HTR-8/SVneo (cell line): ENCODE data around the gene CCR9.
"Not testable (repeated sequence)": the region's sequence is repeated elsewhere in the genome, so short reads cannot be mapped to it uniquely, and the experiment has no call there.

Experiments used
- DNase-seq: peaks from one replicate; pipeline ENCODE4 v3.0.0; 2011; ENCODE audit warnings: low spot score, mixed read lengths; ENCODE audit not compliant: insufficient read length
- FAIRE-seq: peaks from 2 replicates; lab custom pipeline; 2011; peaks lifted over from hg19 to GRCh38; lab: Jason Lieb, UNC

CCR9 gene, protein sequence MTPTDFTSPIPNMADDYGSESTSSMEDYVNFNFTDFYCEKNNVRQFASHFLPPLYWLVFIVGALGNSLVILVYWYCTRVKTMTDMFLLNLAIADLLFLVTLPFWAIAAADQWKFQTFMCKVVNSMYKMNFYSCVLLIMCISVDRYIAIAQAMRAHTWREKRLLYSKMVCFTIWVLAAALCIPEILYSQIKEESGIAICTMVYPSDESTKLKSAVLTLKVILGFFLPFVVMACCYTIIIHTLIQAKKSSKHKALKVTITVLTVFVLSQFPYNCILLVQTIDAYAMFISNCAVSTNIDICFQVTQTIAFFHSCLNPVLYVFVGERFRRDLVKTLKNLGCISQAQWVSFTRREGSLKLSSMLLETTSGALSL

DNA sequence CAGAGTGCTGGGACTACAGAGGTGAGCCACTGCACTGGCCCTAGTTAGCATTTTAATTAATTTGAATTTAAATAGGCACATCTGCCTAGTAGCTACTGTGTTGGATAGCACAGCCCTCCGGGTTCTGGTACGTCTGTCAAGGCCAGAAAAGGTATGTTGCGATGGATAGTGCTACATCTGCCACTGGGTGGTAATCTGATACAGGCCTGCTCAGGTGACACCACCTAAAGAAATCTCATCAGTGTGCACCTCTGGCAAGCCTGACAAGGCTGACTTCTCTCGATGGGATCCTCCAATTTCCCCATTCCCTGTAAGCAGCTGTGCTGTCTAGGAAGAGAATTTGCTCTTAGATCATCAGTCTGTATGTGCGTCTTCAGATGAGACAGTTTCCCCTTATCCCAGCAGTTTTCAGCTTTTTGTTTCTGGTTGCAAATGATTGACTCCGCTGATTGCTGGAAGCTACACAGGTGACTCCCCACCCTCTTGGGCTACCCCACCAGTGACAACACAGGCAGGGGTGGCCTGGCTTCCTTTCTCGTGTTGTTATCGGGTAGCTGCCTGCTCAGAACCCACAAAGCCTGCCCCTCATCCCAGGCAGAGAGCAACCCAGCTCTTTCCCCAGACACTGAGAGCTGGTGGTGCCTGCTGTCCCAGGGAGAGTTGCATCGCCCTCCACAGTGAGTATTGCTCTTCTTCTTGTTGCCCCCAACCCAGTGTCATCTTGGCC lies at the start of gene CCR9:
Gene CCR9 (plus strand): TSS at position 565 of the 727 bp plus-strand sequence. CDS start 8,391 bp downstream, outside the sequence.
- FAIRE-seq (no peak), DNase-seq (no peak)

DNA sequence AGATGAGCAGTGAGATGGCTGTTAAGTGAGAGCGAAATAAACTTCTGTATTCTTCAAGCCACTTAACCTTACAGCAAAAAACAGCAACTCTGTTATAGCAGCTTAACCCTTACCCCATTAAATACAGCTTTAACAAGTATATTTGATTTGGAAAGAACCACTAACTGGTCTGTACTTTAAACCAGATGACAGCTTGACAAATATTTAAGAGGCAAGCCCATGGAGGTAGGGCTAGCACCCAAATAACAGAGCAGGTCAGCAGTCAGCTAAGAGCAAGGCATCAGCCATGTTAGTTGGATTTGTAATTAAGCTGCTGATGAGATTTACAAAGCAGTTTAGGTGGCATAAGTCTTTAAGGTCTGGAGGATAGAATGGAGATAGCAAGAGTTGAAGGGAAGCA lies 47.9 kb upstream of the CCR9 start:
- FAIRE-seq (no peak), DNase-seq (no peak)

DNA sequence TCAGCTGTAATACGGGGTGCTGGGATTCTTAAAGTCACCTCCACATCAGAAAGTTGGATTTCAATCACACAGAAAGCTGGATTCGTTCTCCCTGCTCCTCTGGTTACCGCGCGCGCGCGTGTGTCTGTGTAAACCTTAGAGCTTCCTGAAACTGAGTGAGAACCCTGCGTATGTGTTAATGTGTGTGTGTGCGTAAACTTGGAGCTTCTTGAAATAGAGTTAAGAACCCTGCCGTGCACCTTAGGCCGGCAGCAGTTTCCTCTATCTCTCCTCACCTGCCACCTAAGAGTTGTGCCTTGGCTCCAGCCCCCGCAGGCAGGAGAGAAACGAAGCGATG lies 45.0 kb upstream of the CCR9 start:
- no peak for FAIRE-seq

DNA sequence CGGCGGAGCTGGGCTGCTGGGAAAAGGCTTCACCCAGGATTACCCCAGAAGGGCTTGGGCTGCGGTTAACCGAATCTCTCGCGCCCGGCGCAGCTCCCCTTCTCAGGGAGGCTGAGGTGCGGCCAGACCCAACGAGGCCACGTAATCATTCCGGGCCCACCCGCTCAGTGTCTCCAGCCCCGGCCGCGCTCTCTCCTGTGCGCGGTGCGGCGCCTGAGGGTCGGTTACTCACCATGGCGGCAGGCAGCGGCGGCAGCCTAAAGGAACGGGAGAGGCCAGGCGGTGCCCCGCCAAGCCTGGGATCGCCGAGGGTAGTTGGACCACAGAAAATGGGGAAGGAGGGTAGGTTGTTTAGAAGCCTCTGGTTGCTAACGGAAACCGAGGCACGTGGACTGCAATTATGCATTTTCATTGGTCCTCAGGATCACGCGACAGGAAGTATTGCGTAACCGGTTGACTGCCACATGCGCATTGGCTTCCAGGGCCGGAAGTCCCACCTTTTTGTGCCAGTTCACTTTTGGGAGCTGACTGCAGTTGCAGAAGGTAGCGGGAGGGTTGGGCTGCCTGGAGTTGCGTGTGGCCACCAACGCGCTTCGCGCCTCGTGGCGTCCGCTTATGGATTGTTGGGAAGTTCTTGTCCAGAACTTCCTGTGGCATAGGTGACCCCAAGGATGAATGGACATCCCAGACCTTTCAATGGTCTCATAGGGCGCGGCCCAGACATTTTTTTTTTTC lies 44.4 kb upstream of the CCR9 start, which contains the start of gene LZTFL1:
Gene LZTFL1 (minus strand): TSS at position 363 of the 735 bp plus-strand sequence. CDS start 128 bp downstream, at position 235.
- FAIRE-seq: peak; percentile 87

More for the DNA sequence above, 45.0 kb upstream of the CCR9 start:
- DNase-seq: no peak

DNA sequence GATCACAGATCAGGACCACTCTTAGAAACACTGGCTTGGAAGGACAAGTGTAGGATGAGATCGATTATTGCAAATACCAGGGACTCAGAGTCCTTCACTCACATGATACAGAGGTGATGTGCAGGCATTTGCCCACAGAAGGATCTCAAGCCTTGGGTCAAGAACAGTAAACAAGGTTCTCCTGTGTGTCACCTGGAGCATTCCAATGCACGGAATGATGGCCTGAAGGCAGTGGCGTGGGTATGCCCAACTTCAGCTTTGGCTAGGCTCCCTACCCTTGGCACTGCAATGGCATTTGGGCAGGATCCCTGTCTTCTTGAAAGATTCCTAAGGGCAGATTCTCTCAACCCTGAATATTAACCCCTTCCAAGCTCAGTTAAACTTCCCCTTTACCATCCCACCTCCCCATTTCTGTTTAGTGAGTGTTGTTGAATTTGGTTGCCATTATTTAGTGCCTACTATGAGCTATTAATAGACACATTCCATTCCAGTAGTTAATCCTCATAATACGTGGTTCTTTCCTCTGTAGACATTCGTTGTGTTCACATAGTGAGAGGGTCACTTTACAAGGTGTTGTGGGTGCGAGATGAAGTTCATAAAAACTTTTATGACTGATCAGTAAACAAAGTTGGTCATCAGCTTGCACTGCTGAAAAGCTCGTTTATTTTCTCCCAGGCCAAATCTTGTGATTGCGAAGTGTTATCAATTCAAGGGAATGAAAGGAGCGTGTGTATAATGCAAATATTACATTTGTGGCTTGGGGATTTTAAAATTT lies 43.3 kb upstream of the CCR9 start:
- DNase-seq (no peak), FAIRE-seq (no peak)

More for the DNA sequence above, 44.4 kb upstream of the CCR9 start, which contains the start of gene LZTFL1:
- DNase-seq: peak; percentile 89

DNA sequence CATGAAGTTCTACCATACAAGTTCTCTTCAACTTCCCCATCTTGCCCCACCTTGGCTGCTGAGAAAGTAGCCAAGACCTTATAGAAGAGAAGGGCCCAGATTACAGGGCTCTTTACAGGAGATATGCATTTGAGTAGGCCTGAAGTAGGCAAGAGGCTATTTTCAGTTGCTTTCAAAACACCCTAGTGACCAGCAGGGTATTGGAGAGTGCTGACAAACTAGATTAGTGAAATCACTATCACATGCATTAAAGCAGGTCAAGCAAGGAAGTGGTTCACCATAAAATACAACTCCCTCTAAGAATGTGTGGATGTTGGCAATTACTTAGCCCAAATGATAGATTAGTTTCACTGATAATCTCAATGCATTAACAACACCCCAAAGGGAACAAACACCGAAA lies 41.7 kb upstream of the CCR9 start:
- no peak for FAIRE-seq
- no peak for DNase-seq

DNA sequence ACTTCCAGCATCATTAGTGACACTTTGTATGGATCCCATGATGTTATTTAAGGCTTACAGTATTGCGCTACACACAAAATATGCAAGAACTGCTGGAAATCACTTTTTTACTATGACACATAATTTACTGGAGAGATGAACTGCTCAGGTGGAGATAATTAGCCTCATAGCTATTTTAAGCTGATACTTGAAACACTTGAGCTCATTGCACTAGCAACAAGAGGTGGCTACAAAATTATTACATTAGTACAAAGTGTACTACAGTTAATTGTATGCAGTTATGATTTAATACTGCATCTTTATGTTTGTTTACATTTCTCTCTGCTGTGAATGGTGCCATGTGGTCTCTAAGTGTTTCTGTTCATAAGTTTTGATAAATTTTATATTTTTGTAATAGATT lies 38.0 kb upstream of the CCR9 start:
- no peak for DNase-seq
- no peak for FAIRE-seq

DNA sequence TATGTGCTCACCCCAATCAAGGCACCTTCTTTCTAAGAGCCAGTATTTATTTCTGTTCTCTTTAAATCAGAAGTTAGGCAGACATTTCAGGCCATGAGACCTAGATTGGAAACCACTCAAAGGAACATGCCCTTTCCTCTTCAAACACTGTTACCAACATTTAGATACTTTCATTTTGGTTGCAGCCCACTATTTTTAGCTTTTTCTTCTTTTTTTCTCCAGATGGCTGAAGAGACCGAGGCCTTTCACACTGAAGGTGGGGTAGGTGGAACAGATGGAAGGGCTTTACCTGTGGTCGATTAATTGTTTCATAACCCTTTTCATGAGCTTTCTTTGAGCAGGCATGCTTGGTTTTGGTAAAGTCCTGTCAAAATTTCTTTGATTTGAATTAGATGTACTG lies 33.5 kb upstream of the CCR9 start:
- DNase-seq: no peak
- FAIRE-seq: no peak

DNA sequence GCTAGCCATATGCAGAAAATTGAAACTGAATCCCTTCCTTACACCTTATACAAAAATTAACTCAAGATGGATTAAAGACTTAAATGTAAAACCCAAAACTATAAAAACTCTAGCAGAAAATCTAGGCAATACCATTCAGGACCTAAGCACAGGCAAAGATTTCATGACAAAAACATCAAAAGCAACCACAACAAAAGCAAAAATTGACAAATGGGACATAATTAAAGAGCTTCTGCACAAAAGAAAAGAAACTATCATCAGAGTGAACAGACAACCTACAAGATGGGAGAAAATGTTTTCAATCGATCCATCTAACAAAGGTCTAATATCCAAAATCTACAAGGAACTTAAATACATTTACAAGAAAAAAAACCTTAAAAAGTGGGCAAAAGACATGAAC lies 30.0 kb upstream of the CCR9 start:
- not testable (repeated sequence) for DNase-seq, FAIRE-seq

DNA sequence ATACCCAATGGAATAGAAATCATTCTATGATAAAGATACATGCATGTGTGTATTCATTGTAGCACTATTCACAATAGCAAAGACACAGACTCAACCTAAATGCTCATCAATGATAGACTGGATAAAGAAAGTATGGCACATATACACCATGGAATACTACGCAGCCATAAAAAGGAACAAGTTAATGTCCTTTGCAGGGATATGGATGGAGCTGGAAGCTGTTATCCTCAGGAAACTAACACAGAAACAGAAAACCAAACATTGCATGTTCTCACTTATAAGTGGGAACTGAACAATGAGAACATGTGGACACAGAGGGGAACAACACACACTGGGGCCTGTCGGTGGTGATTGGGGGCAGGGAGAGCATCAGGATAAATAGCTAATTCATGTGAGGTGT lies 29.3 kb upstream of the CCR9 start:
- not testable (repeated sequence) for FAIRE-seq, DNase-seq

DNA sequence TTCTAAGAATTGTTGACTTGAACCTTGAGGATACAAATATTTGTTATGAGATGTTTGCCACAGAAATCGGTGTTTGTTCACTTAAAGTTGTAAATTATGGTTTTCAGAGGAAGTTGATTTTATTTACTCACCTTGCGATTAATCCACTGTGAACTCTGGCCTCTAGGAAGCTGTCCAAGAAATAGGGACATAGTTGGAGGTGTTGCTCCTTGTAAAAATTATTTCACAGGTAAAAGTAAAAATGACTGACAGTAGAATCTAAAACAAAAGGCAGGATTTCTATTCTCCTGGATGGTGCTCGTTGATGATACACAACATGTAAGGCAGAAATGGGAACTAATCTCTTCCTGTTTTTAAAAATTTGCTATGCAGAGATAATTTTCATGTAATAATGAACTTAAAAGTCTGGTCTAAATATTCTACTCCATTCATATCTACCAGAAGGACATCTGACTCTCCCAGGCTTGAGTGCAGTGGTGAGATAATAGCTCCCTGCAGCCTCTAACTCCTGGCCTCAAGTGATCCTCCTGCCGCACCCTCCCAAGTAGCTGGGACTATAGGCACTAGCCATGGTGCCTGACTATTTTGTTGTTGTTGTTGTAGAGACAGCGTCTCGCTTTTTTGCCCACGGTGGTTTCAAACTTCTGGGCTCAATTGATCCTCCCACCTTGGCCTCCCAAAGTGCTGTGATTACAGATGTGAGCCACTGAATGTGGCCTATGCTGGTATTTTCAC lies 27.4 kb upstream of the CCR9 start:
- DNase-seq (no peak), FAIRE-seq (no peak)

DNA sequence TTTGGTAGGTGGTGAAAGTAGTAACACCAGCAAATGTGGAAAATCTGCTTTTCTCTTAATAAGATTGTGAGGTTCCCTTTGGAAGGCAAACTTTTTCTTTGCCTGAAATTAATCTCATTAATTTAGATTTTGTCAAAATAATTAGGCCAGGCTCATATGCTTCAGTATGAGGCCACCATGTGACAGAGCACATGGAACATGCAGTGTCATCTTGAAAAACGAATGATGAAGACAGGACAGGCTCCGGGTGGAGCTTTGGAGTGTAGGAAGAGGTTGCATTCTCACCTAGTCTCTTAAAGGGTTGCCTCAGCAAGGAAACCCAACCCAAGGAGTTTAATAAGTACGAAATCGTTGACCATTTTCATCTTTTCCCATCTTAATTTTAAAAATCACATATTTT lies 25.9 kb upstream of the CCR9 start:
- FAIRE-seq: no peak
- DNase-seq: no peak

DNA sequence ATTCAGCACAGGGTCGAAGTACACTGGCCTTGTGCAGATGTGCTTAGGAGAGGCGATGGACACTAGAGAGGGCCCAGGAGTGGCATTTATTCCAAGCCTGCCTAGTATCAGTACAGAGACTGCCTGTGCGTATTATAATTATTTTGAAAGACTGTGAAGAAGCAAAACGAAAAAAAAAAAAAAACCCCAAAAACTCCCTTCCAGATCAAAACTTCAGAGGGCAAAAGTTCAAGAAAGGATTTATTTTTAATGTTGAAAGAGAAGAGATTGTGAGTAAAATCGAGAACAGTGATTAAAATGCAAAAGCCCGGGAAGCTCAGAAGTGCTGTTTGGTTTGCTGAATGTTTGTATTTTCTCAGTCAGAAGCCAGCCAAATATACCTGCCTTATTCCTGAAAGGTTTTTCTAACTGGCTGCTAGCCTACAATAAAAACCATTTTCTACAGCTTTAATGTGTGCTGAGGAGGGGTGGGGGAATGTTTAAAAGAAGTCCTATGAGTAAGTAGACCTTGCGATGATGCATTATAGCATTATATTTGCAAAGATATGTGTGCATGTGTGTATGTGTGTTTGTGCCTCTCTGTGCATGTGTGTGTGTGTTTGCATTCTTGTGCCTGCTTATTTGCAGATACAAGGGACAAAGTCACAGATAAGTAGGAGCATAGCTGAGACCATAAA lies 25.2 kb upstream of the CCR9 start:
- DNase-seq (no peak), FAIRE-seq (peak; percentile 44)

DNA sequence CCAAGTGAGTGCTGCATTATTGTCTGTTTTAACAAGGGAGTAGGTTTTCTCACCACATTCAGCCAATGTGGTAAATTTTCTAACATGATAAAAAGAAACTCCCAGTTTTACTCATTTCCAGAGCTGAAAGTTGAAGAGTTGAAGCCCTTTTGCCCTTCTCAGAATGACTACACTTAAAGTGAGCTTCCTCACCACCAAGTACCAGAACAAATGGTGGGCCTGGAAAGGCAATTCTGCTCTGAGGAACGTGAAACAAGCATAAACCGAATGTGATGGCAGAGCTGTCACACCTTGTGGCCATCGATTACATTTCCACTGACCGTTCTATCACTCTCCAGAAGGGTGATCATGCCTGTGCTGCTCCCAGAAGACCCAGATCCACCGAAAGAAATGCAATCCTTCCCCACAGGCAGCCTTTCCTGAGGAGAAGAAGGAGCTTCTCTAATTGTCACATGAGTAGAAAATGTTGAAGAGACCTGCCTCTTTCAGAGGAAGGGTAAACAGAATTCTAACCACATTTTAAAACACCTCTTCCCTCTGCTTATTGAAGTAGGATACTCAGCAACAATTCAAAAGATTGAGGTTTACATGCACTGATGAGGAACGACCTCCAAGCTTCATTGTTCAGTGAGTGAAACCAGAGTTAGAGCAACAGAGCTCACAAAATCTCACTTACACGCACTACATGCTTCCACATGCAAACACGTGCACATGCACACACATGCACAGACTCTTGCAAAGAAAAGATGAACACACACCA lies 21.4 kb upstream of the CCR9 start:
- FAIRE-seq (no peak), DNase-seq (no peak)

DNA sequence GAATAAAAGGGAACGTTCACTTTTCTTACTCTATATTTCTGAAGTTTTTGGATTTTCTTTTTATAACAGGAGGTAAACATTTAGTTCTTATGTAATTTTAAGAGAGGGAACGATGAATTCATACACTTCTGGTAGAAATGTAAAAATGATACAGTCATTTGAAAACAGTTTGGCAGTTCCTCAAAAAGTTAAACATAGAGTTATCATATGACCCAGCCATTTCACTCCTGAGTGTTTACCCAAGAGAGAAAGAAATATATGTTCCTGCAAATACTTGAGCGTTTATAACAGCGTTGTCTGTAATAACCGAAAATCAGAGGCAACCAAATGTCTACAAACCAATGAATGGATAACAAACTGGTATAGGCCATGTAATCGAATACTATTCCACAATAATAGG lies 20.8 kb upstream of the CCR9 start:
- no peak for FAIRE-seq
- DNase-seq: no peak

DNA sequence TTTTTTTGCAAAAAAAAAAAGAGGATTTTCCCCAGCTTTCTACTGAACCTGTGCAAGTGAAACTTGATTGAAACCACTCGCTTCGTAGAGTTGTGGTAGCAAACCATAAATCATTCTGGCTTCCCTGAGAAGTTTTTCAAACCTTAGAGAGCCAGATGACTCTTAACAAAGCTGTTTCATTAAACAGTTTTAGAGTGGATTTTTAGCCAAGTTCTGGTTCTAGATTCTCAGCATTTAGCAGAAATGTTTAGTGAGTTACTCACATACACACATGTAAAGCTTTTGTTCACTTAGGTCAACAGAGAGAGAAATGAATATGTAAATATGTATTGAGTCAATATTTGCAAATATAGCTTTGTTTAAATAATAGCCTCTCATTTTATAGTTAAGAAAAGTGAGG lies 18.1 kb upstream of the CCR9 start:
- no peak for DNase-seq
- no peak for FAIRE-seq

DNA sequence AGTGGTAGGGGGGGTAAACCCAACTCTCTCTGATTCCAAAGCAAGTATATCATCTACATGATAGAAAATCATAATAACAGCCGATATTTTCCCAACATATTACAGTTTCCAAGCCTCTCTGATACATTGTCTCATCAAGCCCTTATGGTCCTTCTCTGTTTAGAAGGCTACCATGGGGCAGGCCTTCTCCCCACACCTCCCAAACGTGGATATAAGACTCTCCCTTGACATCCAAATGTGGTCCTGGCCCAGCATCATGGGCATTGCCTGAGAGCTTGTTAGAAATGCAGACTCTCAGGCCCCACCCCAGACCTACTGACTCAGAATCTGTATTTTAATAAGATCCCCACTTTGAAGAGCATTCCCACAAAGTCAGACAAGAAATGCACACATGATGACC lies 17.7 kb upstream of the CCR9 start:
- no peak for FAIRE-seq
- DNase-seq: no peak

DNA sequence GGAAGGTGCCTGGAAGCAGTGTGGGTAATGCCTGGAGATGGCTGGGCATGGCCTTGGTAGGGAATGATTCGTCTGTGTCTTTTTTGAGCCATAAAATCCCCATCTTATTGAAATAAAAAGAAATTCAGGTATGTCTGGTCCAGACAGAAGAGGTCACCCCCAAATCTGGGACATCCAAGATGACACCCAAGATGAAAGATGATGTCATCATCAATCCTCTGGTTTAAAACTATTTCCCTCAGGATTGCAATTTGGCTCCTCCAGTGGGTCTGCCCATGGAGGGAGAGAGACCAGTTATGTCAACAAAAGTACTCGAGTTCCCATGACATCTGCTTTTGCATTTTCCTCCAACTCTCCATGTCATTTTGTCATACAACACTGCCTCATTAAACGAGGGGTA lies 16.7 kb upstream of the CCR9 start:
- FAIRE-seq: no peak

More for the DNA sequence above, 16.7 kb upstream of the CCR9 start:
- DNase-seq: no peak
